ENCODE data around the gene HOXA3.
A peak's percentile ranks its signal among the peaks of the same experiment; 100 is the strongest.

The HOXA3 gene

GRCh38 chr7:27165089-27165995 is 13.0 kb upstream of the HOXA3 start, which contains the start of gene HOXA9:
TSS of gene HOXA9 (minus strand) at chr7:27165537. CDS start at chr7:27165457, 80 bp downstream.
- no peak for DNase-seq

GRCh38 chr7:27164367-27165088 is 12.1 kb upstream of the HOXA3 start:
- no peak for DNase-seq

- DNase-seq = no peak
Observed at GRCh38 chr7:27164045-27164366, 11.6 kb upstream of the HOXA3 start.

- DNase-seq = no peak
Observed at GRCh38 chr7:27163288-27164044, 11.1 kb upstream of the HOXA3 start.

- no peak for DNase-seq
Observed at GRCh38 chr7:27162561-27163287, 10.3 kb upstream of the HOXA3 start.

GRCh38 chr7:27161721-27162560 is 9.6 kb upstream of the HOXA3 start:
- DNase-seq = no peak

- no peak for DNase-seq
Observed at GRCh38 chr7:27161214-27161720, 8.9 kb upstream of the HOXA3 start.

GRCh38 chr7:27160546-27161213 is 8.3 kb upstream of the HOXA3 start:
- DNase-seq = no peak

- no peak for DNase-seq
Observed at GRCh38 chr7:27160145-27160545, 7.8 kb upstream of the HOXA3 start.

GRCh38 chr7:27159266-27160144 is 7.1 kb upstream of the HOXA3 start:
- DNase-seq = no peak

GRCh38 chr7:27158436-27159265 is 6.3 kb upstream of the HOXA3 start:
- no peak for DNase-seq

- no peak for DNase-seq
Observed at GRCh38 chr7:27157702-27158431, 5.5 kb upstream of the HOXA3 start.

- DNase-seq = no peak
Observed at GRCh38 chr7:27156916-27157701, 4.7 kb upstream of the HOXA3 start.

- peak; percentile 38 for DNase-seq
Observed at GRCh38 chr7:27156508-27156898, 4.1 kb upstream of the HOXA3 start, which contains the start of gene HOXA7. TSS of gene HOXA7 (minus strand) at chr7:27156675. CDS start at chr7:27156545, 130 bp downstream.

- no peak for DNase-seq
Observed at GRCh38 chr7:27155816-27156507, 3.6 kb upstream of the HOXA3 start.

All from NCI-H1436 treated with DMSO at 0.1 percent for 48 hours (cell line).